HepG2 (cell line): ENCODE results near the gene MYO1E. TPM values are rescaled to one million over a fixed set of nuclear protein-coding genes. Genes with fewer than 3 reads are reported as not detected.

Experiments
- ESRRA ChIP-seq: sonication (generic); formaldehyde crosslinking; IDR thresholded peaks from 2 replicates; pipeline ENCODE4 v1.5.1; 2020; ENCODE audit warnings: mild to moderate bottlenecking, low read depth, missing genetic modification reagents
- HDAC6 ChIP-seq: fragments of 200-600 bp; sonication (generic); IDR thresholded peaks from 2 replicates; pipeline ENCODE4 v1.7.0; 2017; ENCODE audit warnings: mild to moderate bottlenecking, antibody characterized with exemption, low read length, low read depth
- HNF4A ChIP-seq: sonication (generic); formaldehyde crosslinking; IDR thresholded peaks from 2 replicates; pipeline ENCODE4 v1.4.0; 2020; ENCODE audit warnings: missing genetic modification reagents
- RAD51 ChIP-seq: fragments of 450-650 bp; IDR thresholded peaks from 2 replicates; pipeline ENCODE4 v1.6.1; 2016; ENCODE audit warnings: borderline replicate concordance
- XRCC5 ChIP-seq: fragments of 200-400 bp; formaldehyde crosslinking; optimal IDR thresholded peaks from 2 replicates; pipeline ENCODE3; 2017; ENCODE audit warnings: mild to moderate bottlenecking, low read length
- ZNF776 ChIP-seq: sonication (generic); formaldehyde crosslinking; IDR thresholded peaks from 2 replicates; pipeline ENCODE4 v1.4.0; 2020; ENCODE audit warnings: mild to moderate bottlenecking, missing genetic modification reagents
- polyA plus RNA-seq, 8 experiments: library from polyadenylated mRNA; depleted of rRNA in 3 of 8; stranded (reverse) in 7 of 8; unstranded in 1 of 8; fragments of >200 nt; fragmentation: Illumina TruSeq in 4 of 8; extraction: Trizol in 4 of 8; gene quantifications; 2 replicates each; pipeline versions ENCODE4 v1.2.1 to v1.2.3, GENCODE V29; 2011 to 2016; ENCODE audit warnings: low read depth in 4 of 8, missing spikeins in 1 of 8, mixed read lengths in 1 of 8; ENCODE audit not compliant: insufficient read depth in 1 of 8
- total RNA-seq, 5 experiments: library from RNA; depleted of rRNA; stranded (reverse); fragments of >200 nt; fragmentation: Illumina TruSeq; extraction: Trizol; gene quantifications; 2 replicates each; pipeline ENCODE4 v1.2.3, GENCODE V29; 2016; ENCODE audit warnings: low read depth in 1 of 5
- TF ChIP-seq, protein P1 (sequence below): sonication (generic); formaldehyde crosslinking; IDR thresholded peaks from 2 replicates; pipeline ENCODE4 v1.4.0; 2020; ENCODE audit warnings: mild to moderate bottlenecking, missing genetic modification reagents
- TF ChIP-seq, protein P2 (sequence below): sonication (generic); formaldehyde crosslinking; IDR thresholded peaks from 2 replicates; pipeline ENCODE4 v1.4.0; 2020; ENCODE audit warnings: missing genetic modification reagents
- TF ChIP-seq, protein P3 (sequence below): sonication (generic); formaldehyde crosslinking; IDR thresholded peaks from 2 replicates; pipeline ENCODE4 v1.4.0; 2020; ENCODE audit warnings: mild to moderate bottlenecking, missing genetic modification reagents

Gene MYO1E
- total and polyA plus RNA-seq, 2 of the 13 experiments (the other 11 are each of a cell fraction or from before 2014, with no cell fraction given): 15.7 to 25.1 TPM

DNA sequence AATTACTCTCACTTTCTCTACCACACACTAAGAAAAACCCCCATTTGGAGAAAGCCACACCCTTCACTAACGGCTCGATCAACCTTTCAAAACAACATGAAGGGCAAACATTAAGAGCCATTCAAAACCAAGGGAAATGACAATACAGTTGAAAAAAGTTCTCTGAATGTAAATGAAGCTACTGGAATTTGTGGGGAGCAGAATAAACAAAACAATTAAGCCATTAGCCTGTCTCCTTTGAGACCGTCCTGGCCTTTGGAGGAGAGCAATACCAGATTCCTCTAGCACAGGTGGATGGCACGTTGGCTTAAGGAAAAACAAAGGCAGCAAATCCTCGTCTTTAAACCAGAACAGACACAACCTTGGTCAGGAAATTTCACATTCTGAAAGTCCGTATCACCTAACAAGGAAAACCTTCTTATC, 18.7 kb downstream of the MYO1E start (continued):
- TF ChIP-seq, protein P1, sequence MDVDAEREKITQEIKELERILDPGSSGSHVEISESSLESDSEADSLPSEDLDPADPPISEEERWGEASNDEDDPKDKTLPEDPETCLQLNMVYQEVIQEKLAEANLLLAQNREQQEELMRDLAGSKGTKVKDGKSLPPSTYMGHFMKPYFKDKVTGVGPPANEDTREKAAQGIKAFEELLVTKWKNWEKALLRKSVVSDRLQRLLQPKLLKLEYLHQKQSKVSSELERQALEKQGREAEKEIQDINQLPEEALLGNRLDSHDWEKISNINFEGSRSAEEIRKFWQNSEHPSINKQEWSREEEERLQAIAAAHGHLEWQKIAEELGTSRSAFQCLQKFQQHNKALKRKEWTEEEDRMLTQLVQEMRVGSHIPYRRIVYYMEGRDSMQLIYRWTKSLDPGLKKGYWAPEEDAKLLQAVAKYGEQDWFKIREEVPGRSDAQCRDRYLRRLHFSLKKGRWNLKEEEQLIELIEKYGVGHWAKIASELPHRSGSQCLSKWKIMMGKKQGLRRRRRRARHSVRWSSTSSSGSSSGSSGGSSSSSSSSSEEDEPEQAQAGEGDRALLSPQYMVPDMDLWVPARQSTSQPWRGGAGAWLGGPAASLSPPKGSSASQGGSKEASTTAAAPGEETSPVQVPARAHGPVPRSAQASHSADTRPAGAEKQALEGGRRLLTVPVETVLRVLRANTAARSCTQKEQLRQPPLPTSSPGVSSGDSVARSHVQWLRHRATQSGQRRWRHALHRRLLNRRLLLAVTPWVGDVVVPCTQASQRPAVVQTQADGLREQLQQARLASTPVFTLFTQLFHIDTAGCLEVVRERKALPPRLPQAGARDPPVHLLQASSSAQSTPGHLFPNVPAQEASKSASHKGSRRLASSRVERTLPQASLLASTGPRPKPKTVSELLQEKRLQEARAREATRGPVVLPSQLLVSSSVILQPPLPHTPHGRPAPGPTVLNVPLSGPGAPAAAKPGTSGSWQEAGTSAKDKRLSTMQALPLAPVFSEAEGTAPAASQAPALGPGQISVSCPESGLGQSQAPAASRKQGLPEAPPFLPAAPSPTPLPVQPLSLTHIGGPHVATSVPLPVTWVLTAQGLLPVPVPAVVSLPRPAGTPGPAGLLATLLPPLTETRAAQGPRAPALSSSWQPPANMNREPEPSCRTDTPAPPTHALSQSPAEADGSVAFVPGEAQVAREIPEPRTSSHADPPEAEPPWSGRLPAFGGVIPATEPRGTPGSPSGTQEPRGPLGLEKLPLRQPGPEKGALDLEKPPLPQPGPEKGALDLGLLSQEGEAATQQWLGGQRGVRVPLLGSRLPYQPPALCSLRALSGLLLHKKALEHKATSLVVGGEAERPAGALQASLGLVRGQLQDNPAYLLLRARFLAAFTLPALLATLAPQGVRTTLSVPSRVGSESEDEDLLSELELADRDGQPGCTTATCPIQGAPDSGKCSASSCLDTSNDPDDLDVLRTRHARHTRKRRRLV (CRISPR knock-in tag): no peak
- no peak for TF ChIP-seq HDAC6
- TF ChIP-seq ZNF776 (CRISPR knock-in tag): no peak
- no peak for TF ChIP-seq ESRRA (CRISPR knock-in tag)
- TF ChIP-seq XRCC5: no peak
- TF ChIP-seq, protein P2, sequence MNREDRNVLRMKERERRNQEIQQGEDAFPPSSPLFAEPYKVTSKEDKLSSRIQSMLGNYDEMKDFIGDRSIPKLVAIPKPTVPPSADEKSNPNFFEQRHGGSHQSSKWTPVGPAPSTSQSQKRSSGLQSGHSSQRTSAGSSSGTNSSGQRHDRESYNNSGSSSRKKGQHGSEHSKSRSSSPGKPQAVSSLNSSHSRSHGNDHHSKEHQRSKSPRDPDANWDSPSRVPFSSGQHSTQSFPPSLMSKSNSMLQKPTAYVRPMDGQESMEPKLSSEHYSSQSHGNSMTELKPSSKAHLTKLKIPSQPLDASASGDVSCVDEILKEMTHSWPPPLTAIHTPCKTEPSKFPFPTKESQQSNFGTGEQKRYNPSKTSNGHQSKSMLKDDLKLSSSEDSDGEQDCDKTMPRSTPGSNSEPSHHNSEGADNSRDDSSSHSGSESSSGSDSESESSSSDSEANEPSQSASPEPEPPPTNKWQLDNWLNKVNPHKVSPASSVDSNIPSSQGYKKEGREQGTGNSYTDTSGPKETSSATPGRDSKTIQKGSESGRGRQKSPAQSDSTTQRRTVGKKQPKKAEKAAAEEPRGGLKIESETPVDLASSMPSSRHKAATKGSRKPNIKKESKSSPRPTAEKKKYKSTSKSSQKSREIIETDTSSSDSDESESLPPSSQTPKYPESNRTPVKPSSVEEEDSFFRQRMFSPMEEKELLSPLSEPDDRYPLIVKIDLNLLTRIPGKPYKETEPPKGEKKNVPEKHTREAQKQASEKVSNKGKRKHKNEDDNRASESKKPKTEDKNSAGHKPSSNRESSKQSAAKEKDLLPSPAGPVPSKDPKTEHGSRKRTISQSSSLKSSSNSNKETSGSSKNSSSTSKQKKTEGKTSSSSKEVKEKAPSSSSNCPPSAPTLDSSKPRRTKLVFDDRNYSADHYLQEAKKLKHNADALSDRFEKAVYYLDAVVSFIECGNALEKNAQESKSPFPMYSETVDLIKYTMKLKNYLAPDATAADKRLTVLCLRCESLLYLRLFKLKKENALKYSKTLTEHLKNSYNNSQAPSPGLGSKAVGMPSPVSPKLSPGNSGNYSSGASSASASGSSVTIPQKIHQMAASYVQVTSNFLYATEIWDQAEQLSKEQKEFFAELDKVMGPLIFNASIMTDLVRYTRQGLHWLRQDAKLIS (CRISPR knock-in tag): no peak
- TF ChIP-seq, protein P3, sequence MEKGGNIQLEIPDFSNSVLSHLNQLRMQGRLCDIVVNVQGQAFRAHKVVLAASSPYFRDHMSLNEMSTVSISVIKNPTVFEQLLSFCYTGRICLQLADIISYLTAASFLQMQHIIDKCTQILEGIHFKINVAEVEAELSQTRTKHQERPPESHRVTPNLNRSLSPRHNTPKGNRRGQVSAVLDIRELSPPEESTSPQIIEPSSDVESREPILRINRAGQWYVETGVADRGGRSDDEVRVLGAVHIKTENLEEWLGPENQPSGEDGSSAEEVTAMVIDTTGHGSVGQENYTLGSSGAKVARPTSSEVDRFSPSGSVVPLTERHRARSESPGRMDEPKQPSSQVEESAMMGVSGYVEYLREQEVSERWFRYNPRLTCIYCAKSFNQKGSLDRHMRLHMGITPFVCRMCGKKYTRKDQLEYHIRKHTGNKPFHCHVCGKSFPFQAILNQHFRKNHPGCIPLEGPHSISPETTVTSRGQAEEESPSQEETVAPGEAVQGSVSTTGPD: no peak
- TF ChIP-seq HNF4A (CRISPR knock-in tag): no peak
- TF ChIP-seq RAD51: no peak
